Endothelial cell of umbilical vein (primary cell): ENCODE measurements around the gene AMN1. TPM values are rescaled to one million over a fixed set of nuclear protein-coding genes. Genes with fewer than 3 reads are reported as not detected.

ENCODE experiments used
- BruUV-seq: library from RNA; stranded (reverse); fragments of 400-500 nt; replicated peaks from 2 replicates; lab custom pipeline; 2021; lab: Mats Ljungman, UMichigan
- CTCF ChIA-PET: fragments of 300-600, 350-600 bp; sonication (Branson Sonifier 250); formaldehyde crosslinking; loops from one replicate; lab custom pipeline; 2021; ENCODE audit warnings: antibody characterized with exemption, inconsistent platforms; lab: Charles Lee
- POLR2A ChIA-PET: fragments of 300-600, 350-600 bp; sonication (Branson Sonifier 250); formaldehyde crosslinking; loops from one replicate; lab custom pipeline; 2021; ENCODE audit warnings: antibody characterized with exemption, inconsistent platforms; lab: Charles Lee
- DNase-seq: peaks from one replicate; pipeline ENCODE4 v3.0.0-alpha.2; 2011; ENCODE audit warnings: low read depth, low spot score
- FAIRE-seq: peaks from 2 replicates; lab custom pipeline; 2011; peaks lifted over from hg19 to GRCh38; lab: Jason Lieb, UNC
- H2AFZ ChIP-seq: 2 replicates; pipeline ENCODE4 v1.6.0; 2012; ENCODE audit warnings: low read depth, low read length, control low read depth, inconsistent platforms
- H3K27ac ChIP-seq: 2 replicates; pipeline ENCODE4 v1.5.1; 2011; ENCODE audit warnings: low read depth, mild to moderate bottlenecking, control low read depth, low read length, moderate library complexity; ENCODE audit not compliant: insufficient read depth
- H3K27me3 ChIP-seq, 2 experiments: 2 replicates each; pipeline versions ENCODE4 v1.6.0 to v1.6.1; 2011; ENCODE audit warnings: low read length in 2 of 2, mixed read lengths in 1 of 2; ENCODE audit not compliant: control insufficient read depth in 2 of 2, insufficient read depth in 2 of 2
- H3K36me3 ChIP-seq, 2 experiments: 2 replicates in 1 of 2; 3 replicates in 1 of 2; pipeline ENCODE4 v1.5.1; 2011; ENCODE audit warnings: low read length in 2 of 2, mild to moderate bottlenecking in 1 of 2, moderate library complexity in 1 of 2; ENCODE audit not compliant: control insufficient read depth in 2 of 2, insufficient read depth in 2 of 2; ENCODE audit errors: extremely low read depth in 1 of 2
- H3K4me1 ChIP-seq: 3 replicates; pipeline ENCODE4 v1.5.1; 2011; ENCODE audit warnings: mild to moderate bottlenecking, low read length; ENCODE audit not compliant: control insufficient read depth, insufficient read depth; ENCODE audit errors: extremely low read depth
- H3K4me2 ChIP-seq: 2 replicates; pipeline ENCODE4 v1.6.1; 2011; ENCODE audit warnings: low read length, control low read depth, mixed read lengths; ENCODE audit not compliant: insufficient read depth
- H3K4me3 ChIP-seq, 3 experiments: fragments of 200-600 bp in 1 of 3; sonication (generic), shearing (Covaris generic) in 1 of 3; replicated peaks in 1 of 3; 2 replicates each; pipeline ENCODE4 v1.5.1; 2011 to 2016; ENCODE audit warnings: control low read depth in 3 of 3, low read length in 3 of 3, mild to moderate bottlenecking in 2 of 3, inconsistent platforms in 1 of 3, low read depth in 1 of 3, moderate library complexity in 1 of 3; ENCODE audit not compliant: insufficient read depth in 1 of 3
- H3K79me2 ChIP-seq: 2 replicates; pipeline ENCODE4 v1.6.0; 2012; ENCODE audit warnings: low read length, inconsistent platforms; ENCODE audit not compliant: control insufficient read depth, insufficient read depth
- H3K9ac ChIP-seq: replicated peaks from 2 replicates; pipeline ENCODE3; 2011; ENCODE audit warnings: low read length, control low read depth; ENCODE audit not compliant: insufficient read depth; ENCODE audit errors: extremely low read depth
- H3K9me1 ChIP-seq: replicated peaks from 3 replicates; pipeline ENCODE4 v1.6.0; 2011; ENCODE audit warnings: mild to moderate bottlenecking, low read length; ENCODE audit not compliant: control insufficient read depth, insufficient read depth; ENCODE audit errors: extremely low read depth
- H3K9me3 ChIP-seq: replicated peaks from 2 replicates; pipeline ENCODE4 v1.5.1; 2012; ENCODE audit warnings: low read length, inconsistent platforms; ENCODE audit not compliant: control insufficient read depth, insufficient read depth
- H4K20me1 ChIP-seq: replicated peaks from 2 replicates; pipeline ENCODE3; 2011; ENCODE audit warnings: mild to moderate bottlenecking, low read length; ENCODE audit not compliant: control insufficient read depth, insufficient read depth; ENCODE audit errors: extremely low read depth
- CTCF ChIP-seq, 2 donors: IDR thresholded peaks; 1 replicate in 1 of 2; 2 replicates in 1 of 2; pipeline ENCODE4 v1.5.1; 2011; ENCODE audit warnings: low read length in 2 of 2, mild to moderate bottlenecking in 2 of 2, moderate library complexity in 2 of 2, control low read depth in 1 of 2, inconsistent platforms in 1 of 2, low read depth in 1 of 2; ENCODE audit not compliant: insufficient read depth in 1 of 2; ENCODE audit errors: extremely low read depth in 1 of 2
- EZH2 ChIP-seq: IDR thresholded peaks from 2 replicates; pipeline ENCODE4 v1.6.1; 2012; ENCODE audit warnings: borderline replicate concordance, low read depth, mild to moderate bottlenecking, moderate library complexity, low read length, inconsistent platforms; ENCODE audit not compliant: severe bottlenecking
- FOS ChIP-seq: IDR thresholded peaks from 2 replicates; pipeline ENCODE4 v1.6.1; 2011; ENCODE audit warnings: mild to moderate bottlenecking, low read length, moderate library complexity, borderline replicate concordance; ENCODE audit not compliant: insufficient read depth
- GATA2 ChIP-seq: IDR thresholded peaks from 2 replicates; pipeline ENCODE4 v1.7.0; 2011; ENCODE audit warnings: low read depth, mild to moderate bottlenecking, moderate library complexity, mixed read lengths, low read length; ENCODE audit not compliant: insufficient read length, insufficient read depth
- JUN ChIP-seq: IDR thresholded peaks from 2 replicates; pipeline ENCODE4 v1.6.1; 2011; ENCODE audit warnings: borderline replicate concordance, low read depth; ENCODE audit not compliant: insufficient read length, insufficient read depth
- MAX ChIP-seq: IDR thresholded peaks from 2 replicates; pipeline ENCODE4 v1.6.1; 2011; ENCODE audit not compliant: insufficient read depth, insufficient read length
- MYC ChIP-seq: IDR thresholded peaks from one replicate; pipeline ENCODE4 v1.6.1; 2011; ENCODE audit warnings: mild to moderate bottlenecking, low read depth, low read length
- POLR2A ChIP-seq: IDR thresholded peaks from 2 replicates; pipeline ENCODE4 v1.6.1; 2012; ENCODE audit warnings: low read depth, mild to moderate bottlenecking, control low read depth, low read length
- POLR2AphosphoS5 ChIP-seq: IDR thresholded peaks from 2 replicates; pipeline ENCODE4 v1.6.1; 2012; ENCODE audit warnings: low read depth, mild to moderate bottlenecking, control low read depth, low read length, moderate library complexity; ENCODE audit not compliant: insufficient read depth
- dilution Hi-C: fragments of 300-500 bp; cut with MboI; formaldehyde crosslinking; loops from one replicate; pipeline ENCODE4 v1.15.0; 2019; ENCODE audit warnings: low sequenced_read_pairs; ENCODE audit not compliant: extremely low pct_ligation_motif_present
- intact Hi-C: fragments of 100-400 bp; cut with micrococcal nuclease; formaldehyde crosslinking; loops from one replicate; pipeline ENCODE4 v1.10.0; 2022
- polyA plus RNA-seq, 4 experiments: library from polyadenylated mRNA; depleted of rRNA in 3 of 4; stranded (reverse) in 3 of 4; unstranded in 1 of 4; fragments of >200 nt; gene quantifications; 2 replicates each; pipeline versions ENCODE4 v1.2.1 to v1.2.3, GENCODE V29; 2011 to 2012; ENCODE audit warnings: missing spikeins in 1 of 4
- total RNA-seq: library from RNA; stranded (reverse); gene quantifications from 2 replicates; pipeline ENCODE4 v1.2.3, GENCODE V29; 2021

The AMN1 gene
- total and polyA plus RNA-seq, 2 donors (not counting 3 experiments of a cell fraction or from before 2014, with no cell fraction given) = 8.5 to 18.0 TPM

- TF ChIP-seq EZH2 (no peak), MYC (no peak), JUN (no peak), GATA2 (no peak), MAX (no peak), POLR2A (no peak)
- Histone ChIP-seq H3K9me3 (no peaks in the 10 kb centered on the region), H3K4me2 (no peak overlapping the region), H3K36me3 (no peaks in the 10 kb centered on the region), H4K20me1 (no peaks in the 10 kb centered on the region), H3K27me3 (peaks cover 0 to 2% of the 10 kb centered on the region in 2 experiments), H2AFZ (no peak overlapping the region), H3K79me2 (no peaks in the 10 kb centered on the region), H3K9ac (no peak overlapping the region), H3K4me1 (no peaks in the 10 kb centered on the region), H3K9me1 (no peaks in the 10 kb centered on the region), H3K4me3 (no peak overlapping the region), H3K27ac (no peak overlapping the region)
- intact Hi-C loops (no loop called here), dilution Hi-C loops (no loop called here)
- FAIRE-seq (no peak), DNase-seq (no peak)
- no TSS peak for BruUV-seq
- CTCF ChIA-PET = interaction anchor here (0.6 to 0.8 kb wide), 2 partner anchors 15 to 90 kb away, joined by 3 read pairs; no protein-coding TSS in a partner anchor
- POLR2A ChIA-PET = no interaction called here
These were observed 43.4 kb upstream of the AMN1 start for GRCh38 chr12:31772186-31772585.

DNA sequence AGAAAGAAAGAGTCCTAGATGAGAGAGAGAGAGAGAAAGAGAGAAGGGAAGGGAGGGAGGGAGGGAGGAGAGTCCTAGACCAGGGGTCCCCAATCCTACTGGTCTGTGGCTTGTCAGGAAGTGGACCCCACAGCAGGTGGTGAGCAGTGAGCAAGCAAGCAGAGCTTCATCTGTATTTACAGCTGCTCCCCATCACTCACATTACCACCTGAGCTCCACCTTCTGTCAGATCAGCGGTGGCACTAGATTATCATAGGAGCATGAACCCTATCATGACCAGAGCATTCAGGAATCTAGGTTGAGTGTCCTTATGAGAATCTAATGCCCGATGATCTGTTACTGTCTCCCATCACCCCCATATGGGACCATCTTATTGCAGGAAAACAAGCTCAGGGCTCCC lies 39.2 kb upstream of the AMN1 start:
- DNase-seq (no peak), FAIRE-seq (no peak)
- BruUV-seq = no TSS peak
- CTCF ChIA-PET = interaction anchor here (0.8 to 0.9 kb wide), 2 partner anchors 9 to 11 kb away, joined by 3 read pairs; no protein-coding TSS in a partner anchor
- Histone ChIP-seq H3K36me3 (no peaks in the 10 kb centered on the region), H3K9me3 (no peaks in the 10 kb centered on the region), H4K20me1 (no peaks in the 10 kb centered on the region), H3K4me2 (no peak overlapping the region), H3K27me3 (no peaks in the 10 kb centered on the region), H3K9ac (no peak overlapping the region), H3K9me1 (no peaks in the 10 kb centered on the region), H3K27ac (no peak overlapping the region), H3K79me2 (no peaks in the 10 kb centered on the region), H3K4me3 (no peak overlapping the region), H3K4me1 (peaks cover 2% of the 10 kb centered on the region), H2AFZ (no peak overlapping the region)
- dilution Hi-C loops (no loop called here), intact Hi-C loops (no loop called here)
- TF ChIP-seq FOS = no peak
- no peak for TF ChIP-seq GATA2
- TF ChIP-seq MAX = no peak
- TF ChIP-seq MYC = no peak
- no peak for TF ChIP-seq EZH2
- TF ChIP-seq JUN = no peak
- no peak for TF ChIP-seq CTCF (IDR thresholded peaks at IDR 0.05; ENCODE audit: extremely low read depth in 1 of 2, insufficient read depth in 1 of 2, low read depth in 1 of 2, low read length in 2 of 2)
- no peak for TF ChIP-seq POLR2A
- no peak for TF ChIP-seq POLR2AphosphoS5
- POLR2A ChIA-PET = no interaction called here
